Measurements from ENCODE around the gene NUMA1. TPM values are rescaled to one million over a fixed set of nuclear protein-coding genes. Genes with fewer than 3 reads are reported as not detected.

Gene NUMA1
- polyA plus RNA-seq, 3 donors, result 4.1 to 91.2 (median 12.4) TPM

DNA sequence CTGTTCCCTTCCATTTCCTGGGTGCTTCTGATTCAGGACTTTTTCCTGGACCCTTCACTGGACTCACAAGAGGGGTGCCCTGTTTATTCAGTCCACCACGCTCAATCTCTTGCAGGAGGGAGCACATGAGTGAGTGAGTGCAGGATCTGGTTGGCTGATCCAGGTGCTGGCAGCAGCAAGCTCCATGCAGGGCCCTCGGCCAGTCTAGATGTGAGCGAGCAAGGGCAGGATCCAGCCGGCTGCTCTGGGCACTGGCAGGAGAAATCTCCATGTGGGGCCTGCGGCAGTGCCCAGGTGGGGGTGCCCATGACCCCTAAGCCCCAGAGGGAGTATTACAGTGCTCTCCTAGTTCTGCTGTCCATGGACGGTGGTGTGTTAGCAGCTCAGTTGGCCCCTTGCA is 43.7 kb upstream of the NUMA1 start:
- Mint-ChIP-seq H3K9me3 (peaks cover 6 to 18% (median 12%) of the 10 kb centered on the region in 7 donors), H3K4me1 (peaks cover 36% of the 10 kb centered on the region), H3K27me3 (ENCODE audit: low read depth in 3 of 3) (no peaks in the 10 kb centered on the region), H3K27ac (peak overlapping the region in 3 of 7 donors; percentile 20 to 46 (median 32)), H3K4me3 (no peak overlapping the region), H3K36me3 (peaks cover 7 to 11% of the 10 kb centered on the region in 2 donors)
- Histone ChIP-seq H3K9ac (ENCODE audit: insufficient read depth, low read length, poor library complexity, severe bottlenecking) (no peak overlapping the region), H3K4me2 (replicated peaks; ENCODE audit: extremely low read depth, low read length, poor library complexity, severe bottlenecking) (no peak overlapping the region), H3K4me1 (ENCODE audit: control insufficient read depth in 1 of 2, insufficient read depth in 2 of 2, low read length in 2 of 2) (peaks cover 23 to 27% of the 10 kb centered on the region in 2 donors), H2AFZ (ENCODE audit: insufficient read depth, low read depth, low read length, poor library complexity, severe bottlenecking) (peak overlapping the region; percentile 38), H3K9me3 (replicated peaks in 1 of 2; ENCODE audit: control insufficient read depth in 1 of 2, insufficient read depth in 1 of 2, low read length in 2 of 2) (peaks cover 5% of the 10 kb centered on the region in 2 donors), H3K27ac (ENCODE audit: low read depth in 1 of 2, low read length in 2 of 2) (peak overlapping the region; percentile 9 to 47), H4K20me1 (ENCODE audit: insufficient read depth, low read length) (no peaks in the 10 kb centered on the region), H3K79me2 (ENCODE audit: insufficient read depth, low read length) (no peaks in the 10 kb centered on the region), H3K36me3 (replicated peaks in 1 of 2; ENCODE audit: control insufficient read depth in 1 of 2, insufficient read depth in 2 of 2, low read length in 2 of 2) (no peaks in the 10 kb centered on the region), H3K27me3 (ENCODE audit: control insufficient read depth in 2 of 2, insufficient read depth in 2 of 2, low read length in 2 of 2) (no peaks in the 10 kb centered on the region), H3K4me3 (replicated peaks in 1 of 3; ENCODE audit: low read depth in 2 of 3, low read length in 3 of 3) (no peak overlapping the region)
- TF ChIP-seq, protein P1, sequence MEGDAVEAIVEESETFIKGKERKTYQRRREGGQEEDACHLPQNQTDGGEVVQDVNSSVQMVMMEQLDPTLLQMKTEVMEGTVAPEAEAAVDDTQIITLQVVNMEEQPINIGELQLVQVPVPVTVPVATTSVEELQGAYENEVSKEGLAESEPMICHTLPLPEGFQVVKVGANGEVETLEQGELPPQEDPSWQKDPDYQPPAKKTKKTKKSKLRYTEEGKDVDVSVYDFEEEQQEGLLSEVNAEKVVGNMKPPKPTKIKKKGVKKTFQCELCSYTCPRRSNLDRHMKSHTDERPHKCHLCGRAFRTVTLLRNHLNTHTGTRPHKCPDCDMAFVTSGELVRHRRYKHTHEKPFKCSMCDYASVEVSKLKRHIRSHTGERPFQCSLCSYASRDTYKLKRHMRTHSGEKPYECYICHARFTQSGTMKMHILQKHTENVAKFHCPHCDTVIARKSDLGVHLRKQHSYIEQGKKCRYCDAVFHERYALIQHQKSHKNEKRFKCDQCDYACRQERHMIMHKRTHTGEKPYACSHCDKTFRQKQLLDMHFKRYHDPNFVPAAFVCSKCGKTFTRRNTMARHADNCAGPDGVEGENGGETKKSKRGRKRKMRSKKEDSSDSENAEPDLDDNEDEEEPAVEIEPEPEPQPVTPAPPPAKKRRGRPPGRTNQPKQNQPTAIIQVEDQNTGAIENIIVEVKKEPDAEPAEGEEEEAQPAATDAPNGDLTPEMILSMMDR (IDR thresholded peaks at IDR 0.05), result no peak
- intact Hi-C loops (cut with micrococcal nuclease), result no loop called here
- no peak for DNase-seq
- WGBS (ENCODE audit: insufficient coverage), result 100% methylated on average over 6 of the region's 6 CpGs

DNA sequence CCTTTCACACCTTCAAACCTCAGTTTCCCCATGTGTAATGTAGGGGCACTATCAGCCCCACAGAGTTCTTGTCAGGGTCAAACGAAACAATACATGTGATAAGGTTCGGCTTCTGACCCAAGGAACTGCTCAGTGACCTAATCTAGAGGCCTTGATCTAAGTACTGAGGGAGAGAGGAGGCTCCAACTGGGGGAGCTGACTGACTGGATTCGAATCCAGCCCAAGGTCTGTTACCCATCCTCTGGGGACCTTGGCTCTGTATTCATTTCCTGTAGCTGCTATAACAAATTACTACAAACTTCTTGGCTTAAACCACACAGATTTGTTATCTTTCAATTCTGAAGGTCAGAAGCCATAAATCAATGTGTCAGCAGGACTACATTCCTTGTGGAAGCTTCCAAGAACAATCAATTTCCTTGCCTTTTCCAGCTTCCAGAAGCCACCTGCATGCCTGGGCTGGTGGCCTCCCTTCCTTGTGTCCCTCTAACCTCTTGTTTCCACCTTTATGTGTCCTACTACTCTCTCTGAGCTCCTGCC is 42.8 kb upstream of the NUMA1 start:
- Mint-ChIP-seq H3K27ac (peak overlapping the region in 1 of 7 donors; percentile 0), H3K4me1 (peaks cover 38% of the 10 kb centered on the region), H3K27me3 (ENCODE audit: low read depth in 3 of 3) (no peaks in the 10 kb centered on the region), H3K4me3 (no peak overlapping the region), H3K36me3 (peaks cover 0 to 4% of the 10 kb centered on the region in 2 donors), H3K9me3 (peaks cover 0 to 13% (median 9%) of the 10 kb centered on the region in 7 donors)
- Histone ChIP-seq H3K9me3 (replicated peaks in 1 of 2; ENCODE audit: control insufficient read depth in 1 of 2, insufficient read depth in 1 of 2, low read length in 2 of 2) (peaks cover 4 to 5% of the 10 kb centered on the region in 2 donors), H3K27me3 (ENCODE audit: control insufficient read depth in 2 of 2, insufficient read depth in 2 of 2, low read length in 2 of 2) (no peaks in the 10 kb centered on the region), H3K4me3 (replicated peaks in 1 of 3; ENCODE audit: low read depth in 2 of 3, low read length in 3 of 3) (no peak overlapping the region), H4K20me1 (ENCODE audit: insufficient read depth, low read length) (no peaks in the 10 kb centered on the region), H3K79me2 (ENCODE audit: insufficient read depth, low read length) (no peaks in the 10 kb centered on the region), H3K9ac (ENCODE audit: insufficient read depth, low read length, poor library complexity, severe bottlenecking) (no peak overlapping the region), H2AFZ (ENCODE audit: insufficient read depth, low read depth, low read length, poor library complexity, severe bottlenecking) (no peak overlapping the region), H3K27ac (ENCODE audit: low read depth in 1 of 2, low read length in 2 of 2) (no peak overlapping the region), H3K36me3 (replicated peaks in 1 of 2; ENCODE audit: control insufficient read depth in 1 of 2, insufficient read depth in 2 of 2, low read length in 2 of 2) (no peaks in the 10 kb centered on the region), H3K4me2 (replicated peaks; ENCODE audit: extremely low read depth, low read length, poor library complexity, severe bottlenecking) (no peak overlapping the region), H3K4me1 (ENCODE audit: control insufficient read depth in 1 of 2, insufficient read depth in 2 of 2, low read length in 2 of 2) (peaks cover 30 to 36% of the 10 kb centered on the region in 2 donors)
- 100% methylated on average over 2 of the region's 3 CpGs for WGBS (ENCODE audit: insufficient coverage)
- intact Hi-C loops (cut with micrococcal nuclease), result no loop called here
- no peak for DNase-seq
- TF ChIP-seq, protein P1 (IDR thresholded peaks at IDR 0.05), result no peak
